NCI-H446 treated with DMSO at 0.1 percent for 48 hours (cell line): ENCODE results near the gene RNF225.
"Not testable (repeated sequence)": the region's sequence is repeated elsewhere in the genome, so short reads cannot be mapped to it uniquely, and the experiment has no call there.

Source experiments
- DNase-seq: peaks from one replicate; lab custom pipeline; 2025; lab: John Stamatoyannopoulos, UW

RNF225 gene

GRCh38 chr19:58408152-58409009 lies 12.9 kb downstream of the RNF225 start, which contains the start of gene ZNF584:
Gene ZNF584, plus strand, starts transcription at chr19:58408649. Its CDS starts 499 bp downstream, at chr19:58409148.
- peak; percentile 91 for DNase-seq

- DNase-seq = peak; percentile 11
These were observed 13.7 kb downstream of the RNF225 start for GRCh38 chr19:58409010-58409790.

- no peak for DNase-seq
These were observed 21.1 kb downstream of the RNF225 start for GRCh38 chr19:58416604-58417003.

- DNase-seq = no peak
These were observed 21.6 kb downstream of the RNF225 start for GRCh38 chr19:58417071-58417470.

GRCh38 chr19:58428617-58429016 lies 33.2 kb downstream of the RNF225 start:
- no peak for DNase-seq

GRCh38 chr19:58429745-58430144 lies 34.3 kb downstream of the RNF225 start:
- DNase-seq = no peak

- no peak for DNase-seq
These were observed 38.8 kb downstream of the RNF225 start for GRCh38 chr19:58434217-58434616.

GRCh38 chr19:58439576-58440554 lies 44.4 kb downstream of the RNF225 start, which contains the start of gene ZNF132:
Gene ZNF132, minus strand, starts transcription at chr19:58440153. Its CDS starts 332 bp downstream, at chr19:58439821.
- DNase-seq = peak; percentile 69

- no peak for DNase-seq
These were observed 45.1 kb downstream of the RNF225 start for GRCh38 chr19:58440556-58440955.

GRCh38 chr19:58442986-58443385 lies 47.5 kb downstream of the RNF225 start:
- DNase-seq = not testable (repeated sequence)
